ENCODE measurements around the gene CATSPERZ. TPM values are rescaled to one million over a fixed set of nuclear protein-coding genes. Genes with fewer than 3 reads are reported as not detected.

The CATSPERZ gene
- total and polyA plus RNA-seq, 2 of the 8 experiments (the other 6 are each of a cell fraction or from before 2014, with no cell fraction given) = 0.77 TPM; not detected in 1

DNA sequence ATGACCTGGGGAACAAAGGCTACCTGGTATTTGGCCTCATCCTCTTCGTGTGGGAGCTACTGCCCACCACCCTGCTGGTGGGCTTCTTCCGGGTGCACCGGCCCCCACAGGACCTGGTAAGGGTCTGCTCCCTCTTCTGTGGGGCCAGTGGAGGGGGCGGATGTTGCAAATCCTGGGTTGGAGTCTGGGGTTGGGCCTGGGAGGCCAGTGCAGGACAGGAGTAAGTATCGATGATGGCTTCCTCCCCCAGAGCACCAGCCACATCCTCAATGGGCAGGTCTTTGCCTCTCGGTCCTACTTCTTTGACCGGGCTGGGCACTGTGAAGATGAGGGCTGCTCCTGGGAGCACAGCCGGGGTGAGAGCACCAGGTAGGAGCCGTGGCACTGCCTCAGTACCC is 11.8 kb upstream of the CATSPERZ start:
- Histone ChIP-seq H3K4ac (replicated peaks; ENCODE audit: insufficient read length, low read depth, low read length) (no peak overlapping the region), H2AK5ac (ENCODE audit: low read depth, low read length) (no peak overlapping the region), H2BK15ac (ENCODE audit: low read length) (no peak overlapping the region), H3K4me1 (replicated peaks in 1 of 4; ENCODE audit: control insufficient read depth in 3 of 4, insufficient read depth in 4 of 4, low read length in 3 of 4) (peaks cover 0 to 14% (median 7%) of the 10 kb centered on the region in 4 experiments; a peak in 5 of 7 replicates), H4K91ac (replicated peaks; ENCODE audit: insufficient read length, low read length) (no peak overlapping the region), H3K56ac (replicated peaks; ENCODE audit: insufficient read length, low read depth, low read length) (no peak overlapping the region), H3K27ac (ENCODE audit: low read depth, low read length) (no peak overlapping the region), H3K9ac (replicated peaks in 1 of 4; ENCODE audit: extremely low read depth in 1 of 4, low read depth in 3 of 4, low read length in 3 of 4) (no peak overlapping the region), H2BK12ac (ENCODE audit: low read depth, low read length) (no peak overlapping the region), H4K8ac (ENCODE audit: extremely low read depth, insufficient read depth, low read length) (no peak overlapping the region), H2BK120ac (replicated peaks; ENCODE audit: low read depth, low read length) (no peak overlapping the region), H2BK5ac (ENCODE audit: low read depth, low read length) (0 out of 2 replicates have a peak overlapping the region, but pooled peaks have one; percentile 44), H3K4me3 (ENCODE audit: extremely low read depth in 1 of 4, insufficient read depth in 2 of 4, low read depth in 3 of 4, low read length in 4 of 4) (no peak overlapping the region), H3K27me3 (replicated peaks in 1 of 4; ENCODE audit: control insufficient read depth in 3 of 4, extremely low read depth in 1 of 4, insufficient read depth in 3 of 4, low read length in 3 of 4) (peaks cover 33 to 44% (median 42%) of the 10 kb centered on the region in 4 experiments), H3K23me2 (ENCODE audit: low read depth, low read length) (peaks cover 15% of the 10 kb centered on the region; the same call in 1 of the 2 replicates), H4K20me1 (replicated peaks in 1 of 2; ENCODE audit: control insufficient read depth in 1 of 2, insufficient read depth in 2 of 2, low read length in 2 of 2) (peaks cover 5 to 17% of the 10 kb centered on the region in 2 experiments), H3K9me3 (ENCODE audit: insufficient read depth in 2 of 2, low read depth in 1 of 2, low read length in 1 of 2) (no peaks in the 10 kb centered on the region), H3K36me3 (ENCODE audit: control insufficient read depth in 2 of 4, insufficient read depth in 4 of 4, low read length in 3 of 4) (peaks cover 0 to 9% (median 0%) of the 10 kb centered on the region in 4 experiments; a peak in 1 of 8 replicates), H3K79me1 (ENCODE audit: low read depth, low read length) (no peaks in the 10 kb centered on the region), H3K4me2 (ENCODE audit: insufficient read depth in 1 of 2, low read depth in 2 of 2, low read length in 2 of 2) (no peak overlapping the region), H3K79me2 (ENCODE audit: control insufficient read depth in 1 of 2, insufficient read depth in 2 of 2, low read length in 2 of 2) (no peaks in the 10 kb centered on the region), H3K18ac (ENCODE audit: extremely low read depth, low read length) (no peak overlapping the region), H2BK20ac (ENCODE audit: low read length) (no peak overlapping the region), H3K14ac (ENCODE audit: insufficient read length) (no peak overlapping the region), H3K23ac (ENCODE audit: insufficient read length) (no peak overlapping the region), H2AFZ (ENCODE audit: low read length) (no peak overlapping the region), H4K5ac (ENCODE audit: insufficient read length, low read depth, low read length) (no peak overlapping the region)
- 87% methylated on average over 9 of the region's 9 CpGs; no CpG with 5 or more reads in 1 of the 2 experiments for WGBS, 2 experiments (ENCODE audit: extremely low coverage in 1 of 2, insufficient coverage in 1 of 2, insufficient read length in 1 of 2, insufficient replicate concordance in 2 of 2, low coverage in 1 of 2, low lambda C conversion rate in 2 of 2, missing lambda C conversion rate in 1 of 2)
- POLR2A ChIA-PET (ENCODE audit: partially characterized antibody) = interaction anchor here (0.9 to 1.2 kb wide), 2 partner anchors 13 to 43 kb away, joined by 3 to 4 read pairs; no protein-coding TSS in a partner anchor
- FAIRE-seq (no peak), DNase-seq (ENCODE audit: low read depth in 1 of 2, low spot score in 2 of 2) (no peak)
- no peak for TF ChIP-seq SUZ12 (IDR thresholded peaks at IDR 0.05; ENCODE audit: low read length)
- TF ChIP-seq TBP (IDR thresholded peaks at IDR 0.05; ENCODE audit: low read depth, low read length) = no peak
- TF ChIP-seq RXRA (IDR thresholded peaks at IDR 0.05; ENCODE audit: insufficient read depth, low read depth, low read length) = no peak
- TF ChIP-seq NRF1 (IDR thresholded peaks at IDR 0.05; ENCODE audit: low read depth, low read length) = no peak
- no peak for TF ChIP-seq SIN3A (conservative IDR thresholded peaks at IDR 0.05 in 1 of 2, IDR thresholded peaks at IDR 0.05 in 1 of 2; ENCODE audit: low read depth in 1 of 2, low read length in 2 of 2)
- TF ChIP-seq YY1 (IDR thresholded peaks at IDR 0.05; ENCODE audit: low read depth, low read length) = no peak
- no peak for TF ChIP-seq RNF2 (IDR thresholded peaks at IDR 0.05; ENCODE audit: borderline replicate concordance, low read depth, low read length, missing control alignments, poor library complexity, severe bottlenecking)
- CTCF ChIA-PET (ENCODE audit: partially characterized antibody) = interaction anchor here (1.5 to 11.4 kb wide), 2 partner anchors 14 to 24 kb away, joined by 4 to 134 read pairs; partner anchors contain the start of genes CATSPERZ and ESRRA
